Nephron progenitor cell (in vitro differentiated cells): ENCODE results near the gene ERVFRD-1.

ENCODE experiments used
- DNase-seq: peaks from one replicate; pipeline ENCODE4 v3.0.0; 2021
- H3K27ac Mint-ChIP-seq: 2 replicates; pipeline ENCODE4 v1.8.0; 2021; ENCODE audit warnings: mild to moderate bottlenecking, moderate library complexity, mixed read lengths
- H3K27me3 Mint-ChIP-seq: 2 replicates; pipeline ENCODE4 v1.8.0; 2021; ENCODE audit warnings: mild to moderate bottlenecking, low read depth, mixed read lengths; ENCODE audit not compliant: poor library complexity
- H3K36me3 Mint-ChIP-seq: 2 replicates; pipeline ENCODE4 v1.8.0; 2021; ENCODE audit warnings: low read depth, mixed read lengths
- H3K4me1 Mint-ChIP-seq: 2 replicates; pipeline ENCODE4 v1.8.0; 2021; ENCODE audit warnings: mixed read lengths
- H3K4me3 Mint-ChIP-seq: 2 replicates; pipeline ENCODE4 v1.8.0; 2021; ENCODE audit warnings: mild to moderate bottlenecking, moderate library complexity, mixed read lengths
- H3K9me3 Mint-ChIP-seq: 2 replicates; pipeline ENCODE4 v1.8.0; 2021; ENCODE audit warnings: mild to moderate bottlenecking, moderate library complexity, mixed read lengths
- TF ChIP-seq, protein P1 (sequence below): fragments of 200-600 bp; sonication (generic); IDR thresholded peaks from 2 replicates; pipeline ENCODE4 v1.5.0; 2021; ENCODE audit warnings: antibody characterized with exemption

ERVFRD-1 gene

GRCh38 chr6:11067348-11067747, 44.2 kb downstream of the ERVFRD-1 start:
- Mint-ChIP-seq H3K4me1 (no peaks in the 10 kb centered on the region), H3K27ac (no peak overlapping the region), H3K9me3 (no peaks in the 10 kb centered on the region), H3K36me3 (no peaks in the 10 kb centered on the region), H3K4me3 (no peak overlapping the region), H3K27me3 (peaks cover 2% of the 10 kb centered on the region)
- TF ChIP-seq, protein P1, sequence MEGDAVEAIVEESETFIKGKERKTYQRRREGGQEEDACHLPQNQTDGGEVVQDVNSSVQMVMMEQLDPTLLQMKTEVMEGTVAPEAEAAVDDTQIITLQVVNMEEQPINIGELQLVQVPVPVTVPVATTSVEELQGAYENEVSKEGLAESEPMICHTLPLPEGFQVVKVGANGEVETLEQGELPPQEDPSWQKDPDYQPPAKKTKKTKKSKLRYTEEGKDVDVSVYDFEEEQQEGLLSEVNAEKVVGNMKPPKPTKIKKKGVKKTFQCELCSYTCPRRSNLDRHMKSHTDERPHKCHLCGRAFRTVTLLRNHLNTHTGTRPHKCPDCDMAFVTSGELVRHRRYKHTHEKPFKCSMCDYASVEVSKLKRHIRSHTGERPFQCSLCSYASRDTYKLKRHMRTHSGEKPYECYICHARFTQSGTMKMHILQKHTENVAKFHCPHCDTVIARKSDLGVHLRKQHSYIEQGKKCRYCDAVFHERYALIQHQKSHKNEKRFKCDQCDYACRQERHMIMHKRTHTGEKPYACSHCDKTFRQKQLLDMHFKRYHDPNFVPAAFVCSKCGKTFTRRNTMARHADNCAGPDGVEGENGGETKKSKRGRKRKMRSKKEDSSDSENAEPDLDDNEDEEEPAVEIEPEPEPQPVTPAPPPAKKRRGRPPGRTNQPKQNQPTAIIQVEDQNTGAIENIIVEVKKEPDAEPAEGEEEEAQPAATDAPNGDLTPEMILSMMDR = no peak
- no peak for DNase-seq

DNA sequence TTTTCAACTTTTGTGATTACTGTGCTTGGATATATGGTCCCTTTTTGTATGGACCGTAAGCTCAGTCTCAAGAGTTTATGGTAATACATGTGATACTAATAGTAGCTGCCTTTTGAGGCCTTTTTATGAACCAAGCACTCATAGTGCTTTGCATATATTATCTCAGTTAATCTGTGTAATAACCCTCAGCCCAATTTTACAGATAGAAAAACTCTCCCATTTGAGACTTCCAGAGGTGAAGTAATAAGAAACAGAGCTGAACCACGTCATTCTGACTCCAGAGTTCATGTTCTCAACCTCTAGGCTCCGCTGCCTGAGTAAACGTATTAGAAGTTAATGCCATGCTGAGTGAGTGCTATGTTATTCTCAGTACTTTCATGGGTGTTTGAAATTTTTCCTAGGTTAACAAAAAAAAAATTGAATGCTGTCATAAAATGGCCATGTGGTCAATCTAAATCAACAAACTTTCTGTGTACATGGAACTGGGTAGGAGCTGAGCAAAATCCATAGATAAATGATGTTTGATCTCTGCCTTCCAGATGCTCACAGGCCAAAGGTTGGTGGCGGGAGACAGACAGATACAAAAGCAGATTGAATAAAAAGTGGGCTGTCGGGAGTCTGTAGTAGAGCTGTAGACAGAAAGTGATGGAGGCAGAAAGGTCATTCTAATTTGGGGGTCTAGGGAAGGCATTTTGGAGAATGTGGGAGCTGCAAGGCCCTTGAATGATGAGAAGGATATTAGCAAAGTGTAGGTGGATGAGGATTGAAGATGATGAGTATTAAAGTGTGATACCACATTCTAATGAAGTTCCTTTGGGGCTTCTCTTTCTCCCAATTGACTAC, 44.8 kb downstream of the ERVFRD-1 start:
- Mint-ChIP-seq H3K4me3 (no peak overlapping the region), H3K27me3 (peaks cover 2% of the 10 kb centered on the region), H3K9me3 (no peaks in the 10 kb centered on the region), H3K36me3 (no peaks in the 10 kb centered on the region), H3K27ac (no peak overlapping the region), H3K4me1 (no peaks in the 10 kb centered on the region)
- DNase-seq = no peak
- TF ChIP-seq, protein P1 = no peak

DNA sequence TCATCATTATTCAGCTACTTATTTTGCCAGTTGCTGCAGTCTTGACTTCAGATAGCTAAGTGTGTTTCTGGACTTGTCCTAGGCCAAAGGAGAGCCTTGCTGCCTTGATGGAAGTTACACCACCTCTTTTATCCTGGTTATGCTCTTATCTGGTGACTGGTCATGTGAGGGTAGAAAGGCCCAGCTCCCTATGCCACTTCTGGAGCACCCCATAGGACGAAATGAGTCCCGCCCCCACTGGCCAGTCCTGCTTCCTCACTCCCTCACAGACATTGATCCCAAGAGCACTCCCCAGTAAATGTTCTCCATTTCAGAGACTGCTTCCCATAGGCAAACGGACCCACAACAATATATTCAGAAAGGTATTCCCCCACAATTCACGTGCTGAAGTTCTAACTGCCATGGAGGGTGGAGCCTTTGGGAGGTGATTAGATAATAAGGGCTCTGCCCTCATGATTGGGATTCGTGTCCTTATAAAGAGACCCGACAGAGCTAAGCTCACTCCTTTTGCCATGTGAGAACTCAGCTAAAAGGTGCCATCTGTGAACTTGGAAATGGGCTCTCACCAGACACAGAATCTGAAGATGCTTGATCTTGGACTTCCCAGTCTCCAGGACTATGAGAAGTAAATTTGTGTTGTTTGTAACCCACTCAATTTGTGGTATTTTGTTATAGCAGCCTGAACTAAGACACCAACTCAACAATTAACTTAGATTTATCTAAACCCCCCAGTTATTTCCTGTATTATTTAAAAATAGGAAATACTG, 45.9 kb downstream of the ERVFRD-1 start:
- TF ChIP-seq, protein P1 = no peak
- Mint-ChIP-seq H3K4me1 (no peaks in the 10 kb centered on the region), H3K9me3 (no peaks in the 10 kb centered on the region), H3K27ac (no peak overlapping the region), H3K4me3 (no peak overlapping the region), H3K27me3 (peaks cover 2% of the 10 kb centered on the region), H3K36me3 (no peaks in the 10 kb centered on the region)
- DNase-seq = no peak

- TF ChIP-seq, protein P1 = no peak
- Mint-ChIP-seq H3K27ac (no peak overlapping the region), H3K4me3 (no peak overlapping the region), H3K9me3 (no peaks in the 10 kb centered on the region), H3K4me1 (no peaks in the 10 kb centered on the region), H3K27me3 (peaks cover 2% of the 10 kb centered on the region), H3K36me3 (no peaks in the 10 kb centered on the region)
- DNase-seq = no peak
Measured at GRCh38 chr6:11064836-11065235, 46.7 kb downstream of the ERVFRD-1 start.

- Mint-ChIP-seq H3K9me3 (no peaks in the 10 kb centered on the region), H3K4me3 (no peak overlapping the region), H3K4me1 (no peaks in the 10 kb centered on the region), H3K27ac (no peak overlapping the region), H3K27me3 (no peaks in the 10 kb centered on the region), H3K36me3 (no peaks in the 10 kb centered on the region)
- TF ChIP-seq, protein P1 = no peak
- no peak for DNase-seq
Measured at GRCh38 chr6:11062715-11063114, 48.8 kb downstream of the ERVFRD-1 start.
